Measurements from ENCODE around the gene GRB10. TPM values are rescaled to one million over a fixed set of nuclear protein-coding genes. Genes with fewer than 3 reads are reported as not detected.

GRB10 gene
- total and polyA plus RNA-seq, 4 donors = 10.7 to 53.1 (median 17.5) TPM

GRCh38 chr7:50818324-50818723 lies 35.6 kb upstream of the GRB10 start (continued):
- TF ChIP-seq ATF3 (IDR thresholded peaks at IDR 0.05) (no peak), REST (IDR thresholded peaks at IDR 0.05) (no peak), EGR1 (IDR thresholded peaks at IDR 0.05; ENCODE audit: low read depth in 2 of 2) (no peak), FOXA2 (IDR thresholded peaks at IDR 0.05) (no peak)

- 86% methylated on average over 1 of the region's 1 CpG for WGBS
- no peak for DNase-seq (ENCODE audit: low spot score)
- H3K4me1 ChIP-seq (ENCODE audit: control insufficient read depth in 4 of 4, insufficient read depth in 4 of 4, low read length in 3 of 4) = no peaks in the 10 kb centered on the region
- TF ChIP-seq RXRA (IDR thresholded peaks at IDR 0.05) = no peak
- TF ChIP-seq TAF1 (conservative IDR thresholded peaks at IDR 0.05) = no peak
- TF ChIP-seq SP1 (IDR thresholded peaks at IDR 0.05) = no peak
- no peak for TF ChIP-seq HNF4A (conservative IDR thresholded peaks at IDR 0.05)
- TF ChIP-seq REST (IDR thresholded peaks at IDR 0.05) = no peak
- H3K4me3 ChIP-seq (ENCODE audit: low read depth in 1 of 3, low read length in 3 of 3) = no peak overlapping the region
- H3K36me3 ChIP-seq (ENCODE audit: control insufficient read depth in 4 of 4, insufficient read depth in 3 of 4, low read depth in 1 of 4, low read length in 3 of 4) = no peaks in the 10 kb centered on the region
- H3K27ac ChIP-seq (ENCODE audit: low read depth in 1 of 2, low read length in 2 of 2) = no peak overlapping the region
- no peak overlapping the region for H3K9ac ChIP-seq (ENCODE audit: low read depth in 1 of 2, low read length in 2 of 2)
- no peaks in the 10 kb centered on the region for H3K9me3 ChIP-seq (ENCODE audit: control insufficient read depth in 4 of 4, low read length in 3 of 4)
- H3K27me3 ChIP-seq (ENCODE audit: control insufficient read depth in 4 of 4, insufficient read depth in 4 of 4, low read length in 3 of 4) = no peaks in the 10 kb centered on the region
These were observed 34.9 kb upstream of the GRB10 start for GRCh38 chr7:50817561-50817960.

- Histone ChIP-seq H3K27me3 (ENCODE audit: control insufficient read depth in 4 of 4, insufficient read depth in 4 of 4, low read length in 3 of 4) (no peaks in the 10 kb centered on the region), H3K9ac (ENCODE audit: low read depth in 1 of 2, low read length in 2 of 2) (no peak overlapping the region), H3K4me3 (ENCODE audit: low read depth in 1 of 3, low read length in 3 of 3) (no peak overlapping the region), H3K4me1 (ENCODE audit: control insufficient read depth in 4 of 4, insufficient read depth in 4 of 4, low read length in 3 of 4) (no peaks in the 10 kb centered on the region), H3K36me3 (ENCODE audit: control insufficient read depth in 4 of 4, insufficient read depth in 3 of 4, low read depth in 1 of 4, low read length in 3 of 4) (no peaks in the 10 kb centered on the region), H3K9me3 (ENCODE audit: control insufficient read depth in 4 of 4, low read length in 3 of 4) (no peaks in the 10 kb centered on the region), H3K27ac (ENCODE audit: low read depth in 1 of 2, low read length in 2 of 2) (no peak overlapping the region)
- TF ChIP-seq TAF1 (conservative IDR thresholded peaks at IDR 0.05) (no peak), JUND (IDR thresholded peaks at IDR 0.05) (no peak), HNF4G (IDR thresholded peaks at IDR 0.05) (no peak), RAD21 (IDR thresholded peaks at IDR 0.05) (no peak), ATF3 (IDR thresholded peaks at IDR 0.05) (no peak), MAX (IDR thresholded peaks at IDR 0.05) (no peak), EGR1 (IDR thresholded peaks at IDR 0.05; ENCODE audit: low read depth in 2 of 2) (no peak), REST (IDR thresholded peaks at IDR 0.05) (no peak), GABPA (IDR thresholded peaks at IDR 0.05 in 1 of 2, conservative IDR thresholded peaks at IDR 0.05 in 1 of 2) (no peak), FOXA2 (IDR thresholded peaks at IDR 0.05) (no peak), SP1 (IDR thresholded peaks at IDR 0.05) (no peak)
- DNase-seq (ENCODE audit: low spot score) = no peak
- 87% methylated on average over 3 of the region's 3 CpGs for WGBS
These were observed 32.4 kb upstream of the GRB10 start for GRCh38 chr7:50815138-50815537.
